Measurements from ENCODE around the gene STK38. TPM values are rescaled to one million over a fixed set of nuclear protein-coding genes. Genes with fewer than 3 reads are reported as not detected.

Gene STK38
- total and polyA plus RNA-seq, 9 of the 15 experiments (the other 6 are each of a cell fraction or from before 2014, with no cell fraction given), result 5.7 to 28.7 (median 19.5) TPM

GRCh38 chr6:36501686-36502085, 45.6 kb downstream of the STK38 start:
- H3K9me1 ChIP-seq (ENCODE audit: control insufficient read depth, insufficient read depth, low read length), result no peaks in the 10 kb centered on the region
- H3K27ac ChIP-seq (ENCODE audit: extremely low read depth, low read depth, low read length), result no peak overlapping the region
- TF ChIP-seq ZNF121 (CRISPR knock-in tag; conservative IDR thresholded peaks at IDR 0.05), result no peak
- TF ChIP-seq USF1 (CRISPR knock-in tag; IDR thresholded peaks at IDR 0.05), result no peak
- TF ChIP-seq MXI1 (IDR thresholded peaks at IDR 0.05; ENCODE audit: low read depth, low read length), result no peak
- TF ChIP-seq SP1 (CRISPR knock-in tag; IDR thresholded peaks at IDR 0.05), result no peak
- TF ChIP-seq EP400 (IDR thresholded peaks at IDR 0.05), result no peak
- TF ChIP-seq THAP12 (CRISPR knock-in tag; IDR thresholded peaks at IDR 0.05), result no peak
- no peak for TF ChIP-seq ZC3H8 (IDR thresholded peaks at IDR 0.05)
- no peak for TF ChIP-seq ZBTB26 (CRISPR knock-in tag; IDR thresholded peaks at IDR 0.05)
- TF ChIP-seq TFAP4 (CRISPR knock-in tag; IDR thresholded peaks at IDR 0.05; ENCODE audit: borderline replicate concordance), result no peak
- no peaks in the 10 kb centered on the region for H3K27me3 ChIP-seq (ENCODE audit: control insufficient read depth in 2 of 2, insufficient read depth in 2 of 2, low read length in 2 of 2)
- FAIRE-seq, result no peak
- ATAC-seq, result no peak
- intact Hi-C loops (cut with micrococcal nuclease) (no loop called here), in situ Hi-C loops (cut with MboI) (no loop called here)
- H3K4me1 ChIP-seq (replicated peaks in 1 of 2; ENCODE audit: control insufficient read depth in 2 of 2, insufficient read depth in 2 of 2, low read length in 2 of 2), result no peaks in the 10 kb centered on the region
- no peaks in the 10 kb centered on the region for H4K20me1 ChIP-seq (replicated peaks; ENCODE audit: control insufficient read depth, insufficient read depth, low read length)
- ChIA-PET CTCF (ENCODE audit: low intra/inter-chr PET ratio) (no interaction called here), POLR2A (interaction anchor here (0.6 to 1.0 kb wide), 2 partner anchors 9 to 1262 kb away, joined by 3 to 5 read pairs; no protein-coding TSS in a partner anchor)
- no peaks in the 10 kb centered on the region for H3K9me3 ChIP-seq (replicated peaks; ENCODE audit: control insufficient read depth, insufficient read depth, low read depth, low read length)
- no peak overlapping the region for H2AFZ ChIP-seq (ENCODE audit: low read depth, low read length)
- no peak overlapping the region for H3K4me3 ChIP-seq
- no TSS peak for BruUV-seq (replicated peaks)
- 88% methylated on average over 6 of the region's 6 CpGs for WGBS (ENCODE audit: insufficient coverage, low coverage, missing lambda C conversion rate)
- DNase-seq (ENCODE audit: extremely low read depth in 1 of 4, low spot score in 3 of 4), result no peak
- peaks cover 55% of the 10 kb centered on the region; the same call in 2 of the 3 replicates for H3K36me3 ChIP-seq (ENCODE audit: control insufficient read depth, insufficient read depth, low read length)
- H3K9ac ChIP-seq (ENCODE audit: insufficient read depth in 1 of 2, low read depth in 2 of 2, low read length in 2 of 2), result no peak overlapping the region
- no peaks in the 10 kb centered on the region for H3K79me2 ChIP-seq (ENCODE audit: control insufficient read depth, insufficient read depth, low read length)
- no peak overlapping the region for H3K4me2 ChIP-seq (ENCODE audit: insufficient read depth, low read length)

Data from K562 (cell line).